ENCODE measurements around the gene ATP8A2. TPM values are rescaled to one million over a fixed set of nuclear protein-coding genes. Genes with fewer than 3 reads are reported as not detected.

ATP8A2 gene
- total RNA-seq, 2 experiments from 2014 or later = 0.22 to 0.24 TPM

DNA sequence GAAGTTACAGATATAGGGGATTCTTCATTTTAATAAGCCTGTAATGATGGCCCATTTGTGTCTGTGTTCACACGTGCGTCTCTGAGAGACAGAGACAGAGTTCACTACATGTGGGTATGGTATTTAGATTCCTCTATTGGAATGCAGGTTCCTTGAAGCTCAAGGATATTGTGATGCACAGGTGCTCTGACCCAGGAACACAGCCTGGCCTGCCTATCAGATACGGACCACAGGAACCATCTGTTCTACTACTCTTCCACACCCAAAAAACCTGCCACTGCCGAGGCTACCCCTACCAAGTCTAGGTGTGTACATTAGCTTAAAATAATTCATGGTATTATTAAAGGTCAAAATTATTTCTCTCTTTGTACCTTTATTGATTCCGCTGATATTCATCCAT, 289.2 kb downstream of the ATP8A2 start:
- CTCF ChIA-PET = no interaction called here
- no peaks in the 10 kb centered on the region for H3K27me3 Mint-ChIP-seq (ENCODE audit: low read depth)
- DNase-seq = no peak
- intact Hi-C loops (cut with micrococcal nuclease) = no loop called here
- H3K9me3 Mint-ChIP-seq = no peaks in the 10 kb centered on the region
- no peaks in the 10 kb centered on the region for H3K4me1 Mint-ChIP-seq (ENCODE audit: low read depth)
- no peak overlapping the region for H3K4me3 Mint-ChIP-seq
- H3K27ac Mint-ChIP-seq = no peak overlapping the region
- no peaks in the 10 kb centered on the region for H3K36me3 Mint-ChIP-seq (ENCODE audit: low read depth)

DNA sequence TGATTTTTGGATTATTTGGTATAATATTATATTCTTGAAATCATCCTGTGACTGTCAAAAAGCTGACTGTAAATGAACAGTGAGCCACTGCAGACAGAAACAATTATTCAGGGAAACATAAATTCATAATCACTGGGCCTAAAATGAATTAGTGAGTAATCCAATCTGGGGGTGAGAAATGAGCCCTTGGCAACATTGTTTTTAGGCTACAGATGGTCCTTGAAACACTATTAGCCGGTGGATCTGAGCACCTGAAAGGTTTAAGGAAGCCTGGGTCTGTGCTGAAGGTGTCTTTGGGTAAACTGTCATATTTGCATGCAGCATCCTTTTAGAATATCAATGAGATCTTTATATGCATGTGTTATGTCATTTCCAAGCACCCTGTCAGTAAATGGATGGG, 290.7 kb downstream of the ATP8A2 start:
- Mint-ChIP-seq H3K9me3 (no peaks in the 10 kb centered on the region), H3K27me3 (ENCODE audit: low read depth) (no peaks in the 10 kb centered on the region), H3K4me3 (no peak overlapping the region), H3K36me3 (ENCODE audit: low read depth) (no peaks in the 10 kb centered on the region), H3K4me1 (ENCODE audit: low read depth) (no peaks in the 10 kb centered on the region), H3K27ac (no peak overlapping the region)
- DNase-seq = no peak
- intact Hi-C loops (cut with micrococcal nuclease) = no loop called here
- CTCF ChIA-PET = no interaction called here

DNA sequence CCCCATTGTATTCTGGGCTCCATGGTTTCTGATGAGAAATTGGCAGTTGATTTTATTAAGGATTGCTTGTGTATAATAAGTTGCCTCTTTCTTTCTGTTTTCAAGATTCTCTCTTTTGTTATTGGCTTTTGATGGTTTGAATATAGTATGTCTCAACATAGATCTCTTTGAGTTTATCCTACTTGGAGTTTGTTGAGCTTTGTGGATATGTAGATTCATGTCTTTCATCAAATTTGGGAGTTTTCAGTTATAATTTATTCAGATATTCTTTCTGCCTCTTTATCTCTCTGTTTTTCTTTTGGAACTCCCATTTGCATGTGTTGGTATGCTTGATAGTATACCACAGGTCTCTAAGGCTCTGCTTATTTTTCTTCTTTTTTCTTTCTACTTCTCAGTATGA, 296.6 kb downstream of the ATP8A2 start:
- Mint-ChIP-seq H3K27me3 (ENCODE audit: low read depth) (no peaks in the 10 kb centered on the region), H3K9me3 (peaks cover 12% of the 10 kb centered on the region), H3K36me3 (ENCODE audit: low read depth) (no peaks in the 10 kb centered on the region), H3K27ac (no peak overlapping the region), H3K4me1 (ENCODE audit: low read depth) (no peaks in the 10 kb centered on the region), H3K4me3 (no peak overlapping the region)
- intact Hi-C loops (cut with micrococcal nuclease) = no loop called here
- CTCF ChIA-PET = no interaction called here
- no peak for DNase-seq

DNA sequence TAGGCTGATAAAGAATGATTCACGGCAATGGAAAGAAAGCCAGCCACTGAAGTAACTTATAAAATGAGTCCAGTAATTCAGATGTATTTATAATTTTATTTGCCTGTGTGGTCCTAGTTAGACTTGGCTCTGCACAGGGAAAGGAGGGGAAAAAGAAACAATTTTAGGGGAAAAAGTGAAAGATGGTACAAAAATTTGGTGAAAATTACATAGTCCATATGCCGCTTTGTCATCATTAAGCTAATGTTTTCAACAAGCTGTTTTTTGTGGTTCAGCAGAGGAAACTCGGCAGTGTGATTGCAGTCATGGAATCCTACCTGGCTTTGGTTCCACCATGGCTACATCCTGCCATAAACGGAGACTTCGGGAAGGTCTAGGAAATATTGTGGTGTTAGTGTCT, 301.9 kb downstream of the ATP8A2 start:
- Mint-ChIP-seq H3K27me3 (ENCODE audit: low read depth) (no peaks in the 10 kb centered on the region), H3K4me1 (ENCODE audit: low read depth) (no peaks in the 10 kb centered on the region), H3K36me3 (ENCODE audit: low read depth) (no peaks in the 10 kb centered on the region), H3K9me3 (peaks cover 6% of the 10 kb centered on the region), H3K4me3 (no peak overlapping the region), H3K27ac (no peak overlapping the region)
- CTCF ChIA-PET = interaction anchor here (0.7 kb wide), 1 partner anchor 363 kb away, joined by 3 read pairs; no protein-coding TSS in a partner anchor
- intact Hi-C loops (cut with micrococcal nuclease) = loop anchor here (10.0 kb wide), 1 partner anchor 391 kb away; no protein-coding TSS in a partner anchor
- no peak for DNase-seq

DNA sequence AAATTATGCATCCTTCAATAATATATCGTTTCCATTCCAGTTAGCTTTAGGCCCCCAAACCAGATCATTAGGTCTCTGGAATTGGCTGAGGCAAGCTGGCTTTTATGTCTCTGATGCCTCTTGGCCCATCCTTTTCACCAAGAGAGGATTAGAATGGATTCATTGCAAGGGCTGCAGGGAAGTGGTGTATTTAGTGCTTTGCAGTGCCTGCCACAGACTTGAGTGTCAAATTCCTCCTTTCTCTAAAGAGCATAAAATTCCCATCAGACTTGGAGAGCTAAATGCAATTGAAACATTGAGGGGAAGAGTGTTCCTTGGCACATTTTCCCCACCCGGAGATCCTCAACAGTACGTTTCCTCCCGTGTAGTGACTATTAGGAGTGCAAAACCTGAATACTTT, 302.6 kb downstream of the ATP8A2 start:
- CTCF ChIA-PET = interaction anchor here (0.7 kb wide), 1 partner anchor 362 kb away, joined by 3 read pairs; no protein-coding TSS in a partner anchor
- Mint-ChIP-seq H3K4me1 (ENCODE audit: low read depth) (no peaks in the 10 kb centered on the region), H3K27ac (no peak overlapping the region), H3K36me3 (ENCODE audit: low read depth) (no peaks in the 10 kb centered on the region), H3K9me3 (peaks cover 4% of the 10 kb centered on the region), H3K4me3 (no peak overlapping the region), H3K27me3 (ENCODE audit: low read depth) (no peaks in the 10 kb centered on the region)
- no peak for DNase-seq
- intact Hi-C loops (cut with micrococcal nuclease) = loop anchor here (10.0 kb wide), 1 partner anchor 390 kb away; no protein-coding TSS in a partner anchor

DNA sequence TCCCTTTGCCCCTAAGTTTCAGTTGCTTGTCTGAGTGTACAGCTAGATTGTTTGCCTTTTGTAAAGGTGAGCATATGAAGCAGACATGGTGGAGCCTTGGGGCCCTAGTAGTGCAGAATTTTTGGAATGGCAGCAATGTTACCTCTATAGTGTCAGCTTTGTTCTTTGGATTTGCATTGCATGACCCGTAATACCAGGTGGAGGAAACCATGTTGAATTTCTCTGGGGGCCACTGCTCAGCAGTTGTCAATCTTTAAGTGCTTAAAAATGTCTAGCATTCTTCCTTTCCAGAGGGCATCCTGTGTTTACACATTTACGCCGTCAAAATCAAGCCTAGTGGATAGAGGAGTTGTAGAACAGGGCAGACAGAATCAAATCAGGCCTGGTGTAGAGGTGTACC, 303.3 kb downstream of the ATP8A2 start:
- no peak for DNase-seq
- Mint-ChIP-seq H3K9me3 (no peaks in the 10 kb centered on the region), H3K4me1 (ENCODE audit: low read depth) (no peaks in the 10 kb centered on the region), H3K36me3 (ENCODE audit: low read depth) (no peaks in the 10 kb centered on the region), H3K27ac (no peak overlapping the region), H3K4me3 (no peak overlapping the region), H3K27me3 (ENCODE audit: low read depth) (no peaks in the 10 kb centered on the region)
- intact Hi-C loops (cut with micrococcal nuclease) = loop anchor here (10.0 kb wide), 1 partner anchor 390 kb away; no protein-coding TSS in a partner anchor
- CTCF ChIA-PET = no interaction called here

DNA sequence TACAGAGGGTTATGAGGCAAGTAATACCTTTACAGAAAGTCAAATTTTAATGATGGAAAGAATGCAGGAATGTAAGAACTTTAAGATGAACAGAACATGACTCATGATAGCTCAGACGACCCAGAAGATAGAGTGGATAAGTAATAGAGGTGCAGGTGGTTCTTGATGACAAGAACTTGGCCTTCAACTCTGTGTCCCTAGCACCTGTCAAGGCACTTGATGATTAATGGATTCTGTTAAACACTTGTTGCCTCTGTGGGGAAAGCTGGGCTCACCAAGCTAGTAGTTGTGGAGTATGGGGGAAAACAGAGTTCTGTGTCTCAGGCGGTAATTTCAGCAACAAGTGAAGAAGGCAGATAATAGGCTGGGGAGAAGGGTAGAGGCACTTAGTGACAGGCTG, 306.2 kb downstream of the ATP8A2 start:
- Mint-ChIP-seq H3K4me1 (ENCODE audit: low read depth) (no peaks in the 10 kb centered on the region), H3K27me3 (ENCODE audit: low read depth) (no peaks in the 10 kb centered on the region), H3K27ac (no peak overlapping the region), H3K4me3 (no peak overlapping the region), H3K36me3 (ENCODE audit: low read depth) (no peaks in the 10 kb centered on the region), H3K9me3 (no peaks in the 10 kb centered on the region)
- DNase-seq = no peak
- CTCF ChIA-PET = no interaction called here
- intact Hi-C loops (cut with micrococcal nuclease) = loop anchor here (10.0 kb wide), 1 partner anchor 387 kb away; no protein-coding TSS in a partner anchor

DNA sequence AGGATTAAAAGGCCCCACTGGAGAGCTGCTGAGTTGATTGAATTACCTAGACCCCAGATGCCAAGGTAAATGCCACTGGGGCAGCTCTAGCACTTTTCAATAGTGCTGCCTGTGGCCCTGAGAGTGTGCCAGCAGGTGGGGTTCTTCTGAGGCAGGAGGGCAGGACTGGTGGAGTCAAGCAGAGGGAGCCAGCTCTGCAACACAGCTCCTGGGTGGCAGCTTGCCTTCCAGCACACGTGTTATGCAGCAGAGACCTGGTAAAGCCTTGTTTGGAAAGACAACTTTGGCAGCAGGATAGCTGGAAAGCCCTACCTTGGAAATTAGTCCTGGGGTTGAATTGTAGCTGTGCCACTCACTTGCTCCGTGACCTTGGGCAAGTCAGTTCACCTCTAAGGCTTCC, 306.6 kb downstream of the ATP8A2 start:
- Mint-ChIP-seq H3K4me3 (no peak overlapping the region), H3K4me1 (ENCODE audit: low read depth) (no peaks in the 10 kb centered on the region), H3K36me3 (ENCODE audit: low read depth) (no peaks in the 10 kb centered on the region), H3K27ac (no peak overlapping the region), H3K9me3 (no peaks in the 10 kb centered on the region), H3K27me3 (ENCODE audit: low read depth) (no peaks in the 10 kb centered on the region)
- peak; percentile 19 for DNase-seq
- CTCF ChIA-PET = no interaction called here
- intact Hi-C loops (cut with micrococcal nuclease) = loop anchor here (10.0 kb wide), 1 partner anchor 386 kb away; no protein-coding TSS in a partner anchor

DNA sequence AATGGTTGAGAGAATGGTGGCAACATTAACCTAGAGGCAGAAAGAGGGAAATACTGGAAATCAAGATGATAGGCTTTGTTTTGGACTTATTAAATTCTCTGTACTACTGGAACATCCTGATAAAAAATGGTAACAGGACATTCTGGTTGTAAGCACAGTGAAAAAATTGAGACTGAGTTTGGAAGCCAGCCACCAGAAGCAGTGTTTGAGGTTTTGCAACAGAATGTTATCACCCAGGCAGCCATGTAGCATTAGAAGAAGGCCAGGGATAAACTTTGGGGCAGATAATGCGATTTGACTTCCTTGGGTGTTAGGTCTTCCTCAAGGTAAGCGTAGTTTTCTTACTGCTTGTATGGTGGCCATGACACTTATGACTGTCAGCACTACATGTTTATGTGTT, 307.4 kb downstream of the ATP8A2 start:
- no peaks in the 10 kb centered on the region for H3K9me3 Mint-ChIP-seq
- no peak overlapping the region for H3K4me3 Mint-ChIP-seq
- CTCF ChIA-PET = no interaction called here
- no peak for DNase-seq
- no peaks in the 10 kb centered on the region for H3K36me3 Mint-ChIP-seq (ENCODE audit: low read depth)
- no peak overlapping the region for H3K27ac Mint-ChIP-seq
- no peaks in the 10 kb centered on the region for H3K4me1 Mint-ChIP-seq (ENCODE audit: low read depth)
- intact Hi-C loops (cut with micrococcal nuclease) = loop anchor here (10.0 kb wide), 1 partner anchor 386 kb away; no protein-coding TSS in a partner anchor
- no peaks in the 10 kb centered on the region for H3K27me3 Mint-ChIP-seq (ENCODE audit: low read depth)

DNA sequence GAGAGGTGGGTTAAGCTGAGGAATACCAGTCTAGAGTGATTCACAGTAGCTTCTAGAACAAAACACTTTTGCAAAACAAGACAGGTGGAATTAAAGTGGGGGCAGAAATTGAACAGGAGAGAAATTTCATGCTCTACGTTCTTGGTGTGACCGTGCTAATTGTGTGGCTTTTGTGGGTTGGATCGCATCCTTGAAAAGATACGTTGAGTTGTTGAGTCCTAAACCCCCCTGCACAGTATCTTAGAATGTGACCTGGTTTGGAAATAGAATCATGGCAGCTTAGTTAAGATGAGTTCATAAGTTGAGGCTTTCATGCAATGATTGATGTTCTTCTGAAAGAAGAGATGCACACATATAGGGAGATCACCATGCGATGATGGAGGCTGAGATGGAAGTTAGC, 308.2 kb downstream of the ATP8A2 start:
- intact Hi-C loops (cut with micrococcal nuclease) = loop anchor here (10.0 kb wide), 1 partner anchor 385 kb away; no protein-coding TSS in a partner anchor
- H3K9me3 Mint-ChIP-seq = no peaks in the 10 kb centered on the region
- H3K27ac Mint-ChIP-seq = no peak overlapping the region
- DNase-seq = no peak
- H3K36me3 Mint-ChIP-seq (ENCODE audit: low read depth) = no peaks in the 10 kb centered on the region
- no peaks in the 10 kb centered on the region for H3K4me1 Mint-ChIP-seq (ENCODE audit: low read depth)
- H3K27me3 Mint-ChIP-seq (ENCODE audit: low read depth) = no peaks in the 10 kb centered on the region
- CTCF ChIA-PET = no interaction called here
- no peak overlapping the region for H3K4me3 Mint-ChIP-seq

DNA sequence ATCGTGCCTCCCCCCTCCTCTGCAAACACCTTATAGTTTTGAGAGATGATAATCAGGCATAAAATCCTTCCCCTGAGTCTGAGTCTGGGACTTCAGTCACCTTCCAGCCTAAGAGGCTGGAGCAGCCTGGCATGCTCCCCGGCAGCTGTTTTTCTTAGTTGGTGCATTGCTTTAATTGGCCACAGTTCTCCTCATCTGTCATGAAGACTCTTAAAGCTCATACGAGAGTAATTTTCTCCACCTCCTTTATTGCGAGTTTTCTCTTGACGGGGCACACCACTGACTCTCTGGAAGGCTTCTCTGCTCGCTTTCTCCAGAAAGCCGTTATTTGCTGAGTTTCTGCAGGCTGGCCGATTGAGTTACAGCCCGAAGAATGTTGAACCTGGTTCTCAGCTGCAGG, 310.5 kb downstream of the ATP8A2 start:
- CTCF ChIA-PET = no interaction called here
- Mint-ChIP-seq H3K36me3 (ENCODE audit: low read depth) (no peaks in the 10 kb centered on the region), H3K4me3 (no peak overlapping the region), H3K4me1 (ENCODE audit: low read depth) (no peaks in the 10 kb centered on the region), H3K27ac (no peak overlapping the region), H3K9me3 (no peaks in the 10 kb centered on the region), H3K27me3 (ENCODE audit: low read depth) (no peaks in the 10 kb centered on the region)
- intact Hi-C loops (cut with micrococcal nuclease) = no loop called here
- DNase-seq = no peak

DNA sequence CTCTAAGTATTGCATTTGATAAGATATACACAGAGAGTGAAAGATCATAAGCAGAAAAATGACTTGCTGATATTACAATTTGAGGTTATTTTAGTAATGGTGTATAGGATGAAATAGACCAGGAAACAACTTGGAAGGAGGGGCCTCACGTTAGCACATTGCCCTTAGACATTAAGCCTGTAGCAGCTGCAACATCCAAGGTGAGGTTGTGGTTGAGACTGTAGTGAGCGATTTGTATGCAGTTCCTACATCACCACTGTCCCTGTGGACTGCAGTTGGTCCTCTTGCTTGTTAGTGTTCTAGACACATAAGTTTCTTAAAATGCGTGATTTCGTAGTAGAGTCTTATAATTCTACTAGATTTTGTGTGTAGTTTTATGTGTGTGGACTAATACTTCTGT, 311.3 kb downstream of the ATP8A2 start:
- H3K27ac Mint-ChIP-seq = no peak overlapping the region
- intact Hi-C loops (cut with micrococcal nuclease) = no loop called here
- DNase-seq = no peak
- no peaks in the 10 kb centered on the region for H3K27me3 Mint-ChIP-seq (ENCODE audit: low read depth)
- H3K4me1 Mint-ChIP-seq (ENCODE audit: low read depth) = no peaks in the 10 kb centered on the region
- H3K9me3 Mint-ChIP-seq = no peaks in the 10 kb centered on the region
- H3K4me3 Mint-ChIP-seq = no peak overlapping the region
- no peaks in the 10 kb centered on the region for H3K36me3 Mint-ChIP-seq (ENCODE audit: low read depth)
- CTCF ChIA-PET = no interaction called here

DNA sequence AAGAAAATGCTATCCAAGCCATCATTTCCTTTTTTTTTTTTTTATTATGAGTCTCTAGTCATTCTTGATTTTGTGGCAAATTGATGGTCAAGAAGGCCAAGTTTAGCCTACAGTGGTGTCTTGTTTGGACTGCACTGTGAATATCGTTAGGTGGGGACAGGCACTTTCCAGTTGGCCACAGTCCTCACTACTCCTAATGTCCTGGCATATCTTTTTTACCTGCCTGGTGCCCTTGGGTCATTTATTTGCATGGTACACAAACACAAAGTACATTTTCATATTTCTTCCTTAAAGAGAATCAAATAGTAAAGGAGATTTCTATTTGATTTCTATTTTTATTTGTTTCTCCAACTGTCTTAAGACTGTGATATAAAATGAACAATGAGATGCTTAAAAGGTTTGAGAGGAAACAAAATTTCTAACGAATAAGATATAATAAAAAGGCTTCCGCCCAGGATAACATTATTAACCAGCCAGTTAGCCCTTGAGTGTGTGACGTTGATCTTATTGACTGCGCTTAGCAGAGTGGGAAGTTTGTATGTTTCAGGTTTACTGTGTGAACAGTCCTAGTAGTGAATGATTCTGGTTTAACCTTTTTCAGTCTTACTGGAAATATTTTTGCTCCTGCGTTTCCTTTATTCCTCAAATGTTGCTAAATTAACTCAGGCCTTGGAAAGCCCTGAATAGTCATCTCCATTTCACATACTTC, 312.0 kb downstream of the ATP8A2 start:
- CTCF ChIA-PET = no interaction called here
- intact Hi-C loops (cut with micrococcal nuclease) = no loop called here
- H3K4me1 Mint-ChIP-seq (ENCODE audit: low read depth) = no peaks in the 10 kb centered on the region
- no peak for DNase-seq
- H3K4me3 Mint-ChIP-seq = no peak overlapping the region
- no peaks in the 10 kb centered on the region for H3K36me3 Mint-ChIP-seq (ENCODE audit: low read depth)
- no peaks in the 10 kb centered on the region for H3K9me3 Mint-ChIP-seq
- no peaks in the 10 kb centered on the region for H3K27me3 Mint-ChIP-seq (ENCODE audit: low read depth)
- no peak overlapping the region for H3K27ac Mint-ChIP-seq

All from activated naive CD4-positive, alpha-beta T cell treated with anti-CD3 and anti-CD28 coated beads for 36 hours (primary cell).